K562 (cell line): ENCODE results near the gene NUCB2. TPM values are rescaled to one million over a fixed set of nuclear protein-coding genes. Genes with fewer than 3 reads are reported as not detected.

Experiments used
- ARID1B ChIP-seq: fragments of 450-650 bp; IDR thresholded peaks from 2 replicates; pipeline ENCODE4 v1.6.1; 2016; ENCODE audit warnings: antibody characterized with exemption, mild to moderate bottlenecking, inconsistent platforms
- CXXC5 ChIP-seq: fragments of 250-450 bp; sonication (Bioruptor Pico); IDR thresholded peaks from 2 replicates; pipeline ENCODE4 v1.8.0; 2022; ENCODE audit warnings: inconsistent platforms, mild to moderate bottlenecking, moderate library complexity
- EHMT2 ChIP-seq: fragments of 450-650 bp; IDR thresholded peaks from 2 replicates; pipeline ENCODE4 v1.6.1; 2018; ENCODE audit warnings: antibody characterized with exemption
- GABPB2 ChIP-seq: fragments of 250-450 bp; sonication (Bioruptor Pico); conservative IDR thresholded peaks from 2 replicates; pipeline ENCODE4 v1.5.1; 2021; ENCODE audit warnings: mild to moderate bottlenecking
- HDAC6 ChIP-seq: IDR thresholded peaks from 2 replicates; pipeline ENCODE4 v1.6.1; 2012; ENCODE audit warnings: low read depth, mild to moderate bottlenecking, control low read depth, inconsistent platforms, low read length, moderate library complexity
- KDM2B ChIP-seq: fragments of 250-450 bp; sonication (Bioruptor Pico); IDR thresholded peaks from 2 replicates; pipeline ENCODE4 v1.8.0; 2021; ENCODE audit warnings: mild to moderate bottlenecking, moderate library complexity
- LEF1 ChIP-seq: fragments of 450-650 bp; IDR thresholded peaks from 2 replicates; pipeline ENCODE4 v1.6.1; 2016; ENCODE audit warnings: mild to moderate bottlenecking
- NR4A1 ChIP-seq, 2 experiments: fragments of 250-450 bp in 1 of 2; fragments of 450-650 bp in 1 of 2; sonication (Bioruptor Pico) in 1 of 2; IDR thresholded peaks; 2 replicates each; pipeline versions ENCODE4 v1.4.0 to v1.6.1; 2016 to 2020; ENCODE audit warnings: mild to moderate bottlenecking in 2 of 2, missing compliant biosample characterization in 1 of 2, missing genetic modification characterization in 1 of 2, moderate library complexity in 1 of 2
- PHB2 ChIP-seq: fragments of 450-650 bp; IDR thresholded peaks from 2 replicates; pipeline ENCODE4 v1.6.1; 2017; ENCODE audit warnings: low read depth
- PHF8 ChIP-seq: fragments of 200-600 bp; sonication (generic); IDR thresholded peaks from 2 replicates; pipeline ENCODE4 v1.6.1; 2012; ENCODE audit warnings: mixed run types, mild to moderate bottlenecking, inconsistent platforms, low read length, moderate library complexity, borderline replicate concordance
- POLR2AphosphoS5 ChIP-seq: IDR thresholded peaks from 2 replicates; pipeline ENCODE4 v1.6.1; 2011; ENCODE audit warnings: mild to moderate bottlenecking, low read depth, low read length, moderate library complexity; ENCODE audit not compliant: control insufficient read depth, insufficient read depth
- RCOR1 ChIP-seq, 2 experiments: IDR thresholded peaks; 2 replicates each; pipeline ENCODE4 v1.6.1; 2012; ENCODE audit warnings: low read depth in 2 of 2, low read length in 2 of 2, borderline replicate concordance in 1 of 2, improper control_type of control experiment in 1 of 2
- RNF2 ChIP-seq: sonication (generic); IDR thresholded peaks from 2 replicates; pipeline ENCODE4 v1.6.1; 2016
- SMARCE1 ChIP-seq: fragments of 450-650 bp; IDR thresholded peaks from 2 replicates; pipeline ENCODE4 v1.7.1; 2016; ENCODE audit warnings: mild to moderate bottlenecking
- TCF3 ChIP-seq: sonication (generic); formaldehyde crosslinking; IDR thresholded peaks from 2 replicates; pipeline ENCODE4 v1.4.0; 2020; ENCODE audit warnings: mild to moderate bottlenecking, missing genetic modification reagents
- ZNF184 ChIP-seq: sonication (generic); formaldehyde crosslinking; IDR thresholded peaks from 2 replicates; pipeline ENCODE4 v1.5.0; 2020; ENCODE audit warnings: missing genetic modification reagents
- ZNF224 ChIP-seq: sonication (generic); formaldehyde crosslinking; IDR thresholded peaks from 2 replicates; pipeline ENCODE4 v1.8.0; 2022; ENCODE audit warnings: mild to moderate bottlenecking, missing genetic modification reagents
- polyA plus RNA-seq, 8 experiments: library from polyadenylated mRNA; depleted of rRNA in 4 of 8; stranded (reverse) in 5 of 8; unstranded in 3 of 8; fragments of >200 nt; fragmentation: Nextera tagmentation in 2 of 8; fragmentation: Illumina TruSeq in 1 of 8; extraction: Ambion mirVana in 2 of 8; extraction: Trizol in 1 of 8; gene quantifications; 2 replicates each; pipeline versions ENCODE4 v1.2.1 to v1.2.3, GENCODE V29; 2011 to 2014; ENCODE audit warnings: inconsistent platforms in 1 of 8, missing spikeins in 1 of 8
- total RNA-seq, 7 experiments: library from RNA; depleted of rRNA in 6 of 7; stranded (reverse); fragments of >200 nt in 6 of 7; fragmentation: Illumina TruSeq in 2 of 7; extraction: Trizol in 2 of 7; gene quantifications; 2 replicates each; pipeline versions ENCODE4 v1.2.1 to v1.2.3, GENCODE V29; 2011 to 2021; ENCODE audit warnings: low replicate concordance in 1 of 7
- TF ChIP-seq, protein P1 (sequence below): sonication (generic); formaldehyde crosslinking; IDR thresholded peaks from 2 replicates; pipeline ENCODE4 v1.8.1; 2023; ENCODE audit warnings: mild to moderate bottlenecking, missing genetic modification reagents
- TF ChIP-seq, protein P2 (sequence below), 2 experiments: fragments of 150-350 bp in 1 of 2; IDR thresholded peaks; 2 replicates each; pipeline ENCODE4 v1.6.1; 2012 to 2016; ENCODE audit warnings: low read depth in 2 of 2, low read length in 2 of 2, mild to moderate bottlenecking in 1 of 2, moderate library complexity in 1 of 2
- TF ChIP-seq, protein P3 (sequence below): sonication (generic); formaldehyde crosslinking; IDR thresholded peaks from 2 replicates; pipeline ENCODE4 v1.8.0; 2023; ENCODE audit warnings: mild to moderate bottlenecking, missing genetic modification reagents
- TF ChIP-seq, protein P4 (sequence below): fragments of 250-450 bp; sonication (Bioruptor Pico); IDR thresholded peaks from 2 replicates; pipeline ENCODE4 v1.5.0; 2021

Gene NUCB2
- total and polyA plus RNA-seq, 9 of the 15 experiments (the other 6 are each of a cell fraction or from before 2014, with no cell fraction given): 54.0 to 108 (median 84.6) TPM

DNA sequence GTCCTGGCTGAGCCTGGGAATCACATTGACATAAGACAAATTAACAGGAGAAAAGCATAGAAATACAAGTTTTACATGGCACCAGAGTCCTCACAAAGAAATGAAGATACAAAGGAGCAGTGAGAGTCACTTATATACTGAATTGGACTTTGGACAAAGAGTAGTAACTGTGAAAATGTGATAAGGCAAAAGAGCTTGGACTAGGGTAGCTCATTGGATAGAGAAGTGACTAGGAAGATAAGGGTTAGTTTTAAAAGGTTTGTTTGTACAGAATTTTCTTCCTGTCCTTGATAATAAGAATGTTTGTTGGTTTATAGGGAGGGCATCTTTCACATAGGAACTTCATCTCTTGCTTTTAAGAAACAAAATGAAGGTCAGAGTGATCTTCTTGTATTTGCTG is 17.9 kb upstream of the NUCB2 start (continued):
- TF ChIP-seq HDAC6 (no peak), NR4A1 (CRISPR knock-in tag; IDR thresholded peaks at IDR 0.05) (no peak), NR4A1 (tag; IDR thresholded peaks at IDR 0.05) (no peak), RCOR1 (IDR thresholded peaks at IDR 0.05; ENCODE audit: borderline replicate concordance in 1 of 2, low read depth in 2 of 2, low read length in 2 of 2) (0 out of 4 replicates have a peak, but pooled peaks of 1 of the 2 experiments have one; percentile 29), SMARCE1 (peak; percentile 48; the same call in 1 of the 2 replicates), ZNF184 (CRISPR knock-in tag) (no peak), KDM2B (no peak), PHF8 (no peak), LEF1 (peak; percentile 66; the same call in 1 of the 2 replicates), ZNF224 (no peak), TCF3 (CRISPR knock-in tag) (peak; percentile 76), ARID1B (peak; percentile 84), GABPB2 (CRISPR knock-in tag) (no peak), POLR2AphosphoS5 (no peak), RNF2 (no peak), EHMT2 (peak; percentile 83), CXXC5 (CRISPR knock-in tag) (no peak), PHB2 (no peak)
- TF ChIP-seq, protein P1, sequence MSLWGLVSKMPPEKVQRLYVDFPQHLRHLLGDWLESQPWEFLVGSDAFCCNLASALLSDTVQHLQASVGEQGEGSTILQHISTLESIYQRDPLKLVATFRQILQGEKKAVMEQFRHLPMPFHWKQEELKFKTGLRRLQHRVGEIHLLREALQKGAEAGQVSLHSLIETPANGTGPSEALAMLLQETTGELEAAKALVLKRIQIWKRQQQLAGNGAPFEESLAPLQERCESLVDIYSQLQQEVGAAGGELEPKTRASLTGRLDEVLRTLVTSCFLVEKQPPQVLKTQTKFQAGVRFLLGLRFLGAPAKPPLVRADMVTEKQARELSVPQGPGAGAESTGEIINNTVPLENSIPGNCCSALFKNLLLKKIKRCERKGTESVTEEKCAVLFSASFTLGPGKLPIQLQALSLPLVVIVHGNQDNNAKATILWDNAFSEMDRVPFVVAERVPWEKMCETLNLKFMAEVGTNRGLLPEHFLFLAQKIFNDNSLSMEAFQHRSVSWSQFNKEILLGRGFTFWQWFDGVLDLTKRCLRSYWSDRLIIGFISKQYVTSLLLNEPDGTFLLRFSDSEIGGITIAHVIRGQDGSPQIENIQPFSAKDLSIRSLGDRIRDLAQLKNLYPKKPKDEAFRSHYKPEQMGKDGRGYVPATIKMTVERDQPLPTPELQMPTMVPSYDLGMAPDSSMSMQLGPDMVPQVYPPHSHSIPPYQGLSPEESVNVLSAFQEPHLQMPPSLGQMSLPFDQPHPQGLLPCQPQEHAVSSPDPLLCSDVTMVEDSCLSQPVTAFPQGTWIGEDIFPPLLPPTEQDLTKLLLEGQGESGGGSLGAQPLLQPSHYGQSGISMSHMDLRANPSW (CRISPR knock-in tag): no peak
- TF ChIP-seq, protein P2, sequence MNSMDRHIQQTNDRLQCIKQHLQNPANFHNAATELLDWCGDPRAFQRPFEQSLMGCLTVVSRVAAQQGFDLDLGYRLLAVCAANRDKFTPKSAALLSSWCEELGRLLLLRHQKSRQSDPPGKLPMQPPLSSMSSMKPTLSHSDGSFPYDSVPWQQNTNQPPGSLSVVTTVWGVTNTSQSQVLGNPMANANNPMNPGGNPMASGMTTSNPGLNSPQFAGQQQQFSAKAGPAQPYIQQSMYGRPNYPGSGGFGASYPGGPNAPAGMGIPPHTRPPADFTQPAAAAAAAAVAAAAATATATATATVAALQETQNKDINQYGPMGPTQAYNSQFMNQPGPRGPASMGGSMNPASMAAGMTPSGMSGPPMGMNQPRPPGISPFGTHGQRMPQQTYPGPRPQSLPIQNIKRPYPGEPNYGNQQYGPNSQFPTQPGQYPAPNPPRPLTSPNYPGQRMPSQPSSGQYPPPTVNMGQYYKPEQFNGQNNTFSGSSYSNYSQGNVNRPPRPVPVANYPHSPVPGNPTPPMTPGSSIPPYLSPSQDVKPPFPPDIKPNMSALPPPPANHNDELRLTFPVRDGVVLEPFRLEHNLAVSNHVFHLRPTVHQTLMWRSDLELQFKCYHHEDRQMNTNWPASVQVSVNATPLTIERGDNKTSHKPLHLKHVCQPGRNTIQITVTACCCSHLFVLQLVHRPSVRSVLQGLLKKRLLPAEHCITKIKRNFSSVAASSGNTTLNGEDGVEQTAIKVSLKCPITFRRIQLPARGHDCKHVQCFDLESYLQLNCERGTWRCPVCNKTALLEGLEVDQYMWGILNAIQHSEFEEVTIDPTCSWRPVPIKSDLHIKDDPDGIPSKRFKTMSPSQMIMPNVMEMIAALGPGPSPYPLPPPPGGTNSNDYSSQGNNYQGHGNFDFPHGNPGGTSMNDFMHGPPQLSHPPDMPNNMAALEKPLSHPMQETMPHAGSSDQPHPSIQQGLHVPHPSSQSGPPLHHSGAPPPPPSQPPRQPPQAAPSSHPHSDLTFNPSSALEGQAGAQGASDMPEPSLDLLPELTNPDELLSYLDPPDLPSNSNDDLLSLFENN (IDR thresholded peaks at IDR 0.05; ENCODE audit: low read depth in 2 of 2, low read length in 2 of 2): no peak
- TF ChIP-seq, protein P3, sequence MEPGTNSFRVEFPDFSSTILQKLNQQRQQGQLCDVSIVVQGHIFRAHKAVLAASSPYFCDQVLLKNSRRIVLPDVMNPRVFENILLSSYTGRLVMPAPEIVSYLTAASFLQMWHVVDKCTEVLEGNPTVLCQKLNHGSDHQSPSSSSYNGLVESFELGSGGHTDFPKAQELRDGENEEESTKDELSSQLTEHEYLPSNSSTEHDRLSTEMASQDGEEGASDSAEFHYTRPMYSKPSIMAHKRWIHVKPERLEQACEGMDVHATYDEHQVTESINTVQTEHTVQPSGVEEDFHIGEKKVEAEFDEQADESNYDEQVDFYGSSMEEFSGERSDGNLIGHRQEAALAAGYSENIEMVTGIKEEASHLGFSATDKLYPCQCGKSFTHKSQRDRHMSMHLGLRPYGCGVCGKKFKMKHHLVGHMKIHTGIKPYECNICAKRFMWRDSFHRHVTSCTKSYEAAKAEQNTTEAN (CRISPR knock-in tag): no peak
- TF ChIP-seq, protein P4, sequence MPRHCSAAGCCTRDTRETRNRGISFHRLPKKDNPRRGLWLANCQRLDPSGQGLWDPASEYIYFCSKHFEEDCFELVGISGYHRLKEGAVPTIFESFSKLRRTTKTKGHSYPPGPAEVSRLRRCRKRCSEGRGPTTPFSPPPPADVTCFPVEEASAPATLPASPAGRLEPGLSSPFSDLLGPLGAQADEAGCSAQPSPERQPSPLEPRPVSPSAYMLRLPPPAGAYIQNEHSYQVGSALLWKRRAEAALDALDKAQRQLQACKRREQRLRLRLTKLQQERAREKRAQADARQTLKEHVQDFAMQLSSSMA: no peak
